GM18505 (cell line): Measurements from ENCODE around the gene FBLN7.
"Not testable (repeated sequence)": the region's sequence is repeated elsewhere in the genome, so short reads cannot be mapped to it uniquely, and the experiment has no call there.

Experiments used
- ATAC-seq: cut with Tn5 transposase; IDR thresholded peaks from one replicate; pipeline ENCODE4 v1.9.1; 2021; ENCODE audit not compliant: unreplicated experiment
- POLR2A ChIP-seq: IDR thresholded peaks from 4 replicates; pipeline ENCODE4 v1.6.1; 2011; ENCODE audit warnings: borderline replicate concordance; ENCODE audit not compliant: insufficient read depth, insufficient read length; ENCODE audit errors: extremely low read depth

Gene FBLN7

DNA sequence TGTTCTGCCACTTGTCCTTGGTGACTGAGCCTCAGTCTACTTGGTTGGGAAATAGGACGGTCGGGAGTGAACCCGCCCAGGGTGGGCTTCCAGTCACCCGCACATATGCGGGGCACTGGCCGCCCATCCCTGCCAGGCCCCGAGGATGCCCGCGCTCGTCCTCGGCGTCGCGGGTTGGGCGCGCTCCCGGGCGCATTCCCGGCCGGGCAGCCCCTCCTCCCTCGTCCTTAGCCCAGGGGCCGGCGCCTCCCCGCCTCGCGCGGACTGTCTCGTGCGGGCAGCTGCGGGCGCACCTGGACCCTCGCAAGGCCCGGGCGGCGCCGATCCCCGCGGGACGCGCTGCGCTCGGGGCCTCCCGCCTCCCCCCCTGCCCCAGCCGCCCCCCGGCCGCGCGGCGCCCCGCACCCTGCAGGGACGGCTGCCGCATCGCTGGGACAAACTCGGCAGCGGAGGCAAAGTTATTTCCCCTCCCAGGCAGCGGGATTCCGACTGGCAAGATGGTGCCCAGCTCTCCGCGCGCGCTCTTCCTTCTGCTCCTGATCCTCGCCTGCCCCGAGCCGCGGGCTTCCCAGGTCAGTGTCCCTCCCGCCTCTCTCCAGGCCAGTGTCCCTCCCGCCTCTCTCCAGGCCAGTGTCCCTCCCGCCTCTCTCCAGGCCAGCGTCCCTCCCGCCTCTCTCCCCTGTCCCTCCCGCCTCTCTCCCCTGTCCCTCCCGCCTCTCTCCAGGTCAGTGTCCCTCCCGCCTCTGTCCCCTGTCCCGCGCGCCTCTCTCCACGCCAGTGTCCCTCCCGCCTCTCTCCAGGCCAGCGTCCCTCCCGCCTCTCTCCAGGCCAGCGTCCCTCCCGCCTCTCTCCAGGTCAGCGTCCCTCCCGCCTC lies at the start of gene FBLN7:
Gene FBLN7, plus strand, starts transcription at position 227 of the 874 bp plus-strand sequence. Its CDS starts 271 bp downstream, at position 498.
- no peak for TF ChIP-seq POLR2A
- ATAC-seq, result no peak

DNA sequence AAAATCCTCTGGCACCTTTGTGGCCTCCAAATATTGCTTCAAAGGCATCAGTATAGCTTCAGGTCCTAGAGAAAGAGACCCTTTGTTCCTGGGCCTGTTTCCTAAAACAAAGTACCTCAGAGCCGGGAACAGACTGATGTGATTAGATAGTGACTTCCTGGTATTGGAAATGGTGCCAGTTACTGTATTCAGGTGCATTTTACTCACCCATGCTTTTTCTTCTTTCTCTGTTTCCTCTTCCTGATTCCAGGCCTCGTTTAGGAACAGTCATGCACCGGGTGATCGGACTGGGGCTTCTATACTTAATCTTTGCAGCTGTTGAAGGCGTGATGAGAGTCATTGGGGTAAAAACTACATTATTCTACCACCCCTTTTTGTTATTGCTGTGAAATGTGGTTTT lies 48.8 kb upstream of the FBLN7 start:
- no peak for ATAC-seq
- no peak for TF ChIP-seq POLR2A

GRCh38 chr2:112092286-112093041 lies 45.7 kb upstream of the FBLN7 start:
- no peak for ATAC-seq

GRCh38 chr2:112093216-112093615 lies 45.0 kb upstream of the FBLN7 start:
- TF ChIP-seq POLR2A, result no peak
- no peak for ATAC-seq

More at GRCh38 chr2:112092286-112093041, 45.7 kb upstream of the FBLN7 start:
- TF ChIP-seq POLR2A, result no peak

GRCh38 chr2:112095681-112096080 lies 42.5 kb upstream of the FBLN7 start:
- ATAC-seq, result no peak
- no peak for TF ChIP-seq POLR2A

- ATAC-seq, result no peak
- TF ChIP-seq POLR2A, result no peak
Observed at GRCh38 chr2:112096098-112096497, 42.1 kb upstream of the FBLN7 start.

DNA sequence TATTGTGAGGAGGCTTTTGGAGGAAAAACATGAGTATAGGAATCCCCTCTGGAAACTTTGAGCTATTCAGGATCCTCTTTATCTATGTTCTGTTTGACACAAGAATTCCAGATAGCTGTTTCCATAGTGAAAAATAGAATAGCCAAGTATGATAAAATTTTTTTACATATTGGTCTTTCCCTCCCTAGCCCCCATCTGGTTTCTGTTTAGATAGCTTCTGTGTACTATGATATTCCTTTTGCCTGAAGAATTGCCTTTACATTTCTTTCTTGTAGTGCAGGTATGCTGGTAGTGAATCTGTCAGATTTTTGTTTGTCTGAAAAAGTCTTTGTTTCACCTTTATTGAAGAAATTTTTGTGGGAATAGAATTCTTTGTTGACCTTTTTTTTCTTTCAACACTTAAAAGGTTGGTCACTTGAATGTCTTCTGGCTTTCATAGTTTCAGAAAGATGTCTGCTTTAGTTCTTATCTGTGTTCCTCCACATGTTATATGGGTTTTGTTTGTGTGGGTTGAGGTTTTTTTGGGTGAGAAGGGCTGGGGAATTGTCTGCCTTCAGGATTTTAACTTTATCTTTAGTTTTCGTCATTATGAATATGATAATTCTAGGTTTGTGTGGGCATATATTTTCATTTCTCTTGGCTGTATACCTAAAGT lies 29.9 kb upstream of the FBLN7 start:
- no peak for TF ChIP-seq POLR2A
- ATAC-seq, result no peak

DNA sequence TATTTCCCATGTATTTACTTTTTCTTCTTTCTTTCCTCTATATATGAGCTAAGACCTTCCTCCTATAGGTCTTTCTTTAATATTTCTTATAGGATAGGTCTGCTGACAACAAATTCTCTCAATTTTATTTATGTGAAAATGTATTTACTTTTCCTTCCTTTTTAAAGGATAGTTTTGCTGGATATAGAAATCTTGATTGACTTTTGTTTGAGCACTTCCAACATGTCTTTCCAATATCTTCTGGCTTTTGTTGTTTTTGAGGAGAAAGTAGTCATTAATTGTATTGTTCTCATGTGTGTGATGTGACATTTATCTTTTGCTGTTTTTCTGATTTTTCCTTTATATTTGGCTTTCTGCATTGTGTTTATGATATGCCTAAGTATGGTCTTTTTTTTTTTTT lies 28.9 kb upstream of the FBLN7 start:
- TF ChIP-seq POLR2A, result no peak

DNA sequence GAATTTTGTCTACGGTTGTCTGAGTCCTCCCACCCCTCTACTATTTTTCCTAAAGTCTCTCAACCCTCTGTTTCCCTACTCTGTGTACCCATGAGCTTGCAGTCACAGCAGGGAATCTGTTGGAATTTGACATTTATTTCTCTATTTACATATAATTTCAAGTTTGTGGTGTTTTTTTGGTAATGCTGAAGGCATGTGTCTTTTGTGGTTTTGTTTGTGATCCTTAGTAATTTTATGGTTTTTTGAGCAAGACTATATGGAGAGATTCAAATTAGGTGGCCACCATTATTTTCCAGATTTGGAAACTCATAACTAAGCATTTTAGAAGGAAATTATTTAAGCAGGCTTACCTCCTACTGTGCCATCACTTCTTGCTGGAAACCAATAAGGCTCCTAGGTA lies 27.2 kb upstream of the FBLN7 start:
- no peak for TF ChIP-seq POLR2A
- ATAC-seq, result no peak

More for the DNA sequence above, 28.9 kb upstream of the FBLN7 start:
- no peak for ATAC-seq

- ATAC-seq, result not testable (repeated sequence)
Observed at GRCh38 chr2:112113354-112113753, 24.8 kb upstream of the FBLN7 start.

DNA sequence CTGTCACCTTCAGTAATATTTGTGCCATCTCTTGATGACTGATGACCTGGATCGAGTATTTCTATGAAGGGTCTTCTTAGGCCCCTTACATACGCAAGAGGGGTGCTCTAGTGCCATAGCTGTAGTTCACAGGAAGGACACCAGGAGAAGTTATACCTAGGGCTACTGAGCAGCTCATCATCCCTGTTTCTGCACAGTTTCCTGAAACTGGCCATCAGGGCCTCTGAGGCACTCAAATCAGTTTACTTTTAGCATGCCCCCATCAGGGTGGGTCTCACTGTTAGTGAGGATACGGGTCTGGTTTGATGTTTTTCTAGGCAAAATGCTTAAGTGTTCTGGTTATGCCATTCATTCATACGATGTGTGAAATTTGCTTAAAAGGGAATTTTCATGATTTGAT lies 20.0 kb upstream of the FBLN7 start:
- TF ChIP-seq POLR2A, result no peak
- no peak for ATAC-seq

GRCh38 chr2:112121682-112122254 lies 16.4 kb upstream of the FBLN7 start:
- TF ChIP-seq POLR2A, result no peak
- ATAC-seq, result no peak

DNA sequence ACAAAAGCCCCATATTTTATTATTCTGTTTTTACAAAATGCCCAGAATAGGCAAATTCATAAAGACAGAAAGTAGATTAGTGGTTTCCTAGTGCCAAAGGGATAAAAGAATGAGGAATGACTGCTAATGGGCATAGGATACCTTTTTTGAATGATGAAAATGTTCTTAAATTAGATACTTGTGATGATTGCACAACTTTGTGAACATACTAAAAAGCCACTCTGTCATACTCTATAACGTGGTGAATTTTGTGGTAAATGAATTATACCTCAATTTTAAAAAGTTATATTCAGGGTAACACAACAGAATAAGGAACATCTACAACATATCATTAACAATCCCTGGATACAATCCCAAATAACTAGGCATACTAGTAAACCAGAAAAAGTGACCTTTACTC lies 9.1 kb upstream of the FBLN7 start:
- no peak for ATAC-seq
- TF ChIP-seq POLR2A, result no peak
